RWPE1 (cell line): ENCODE results near the gene NPR3.
"Not testable (repeated sequence)": the region's sequence is repeated elsewhere in the genome, so short reads cannot be mapped to it uniquely, and the experiment has no call there.

Experiments used
- CTCF ChIA-PET: fragments of 350-600 bp; sonication (Branson Sonifier 250); formaldehyde crosslinking; extraction: SDS; loops from one replicate; lab custom pipeline; 2021; lab: Yijun Ruan, JAX
- POLR2A ChIA-PET: fragments of 400-600 bp; formaldehyde crosslinking; extraction: SDS; loops from one replicate; lab custom pipeline; 2020; ENCODE audit warnings: antibody characterized with exemption; ENCODE audit not compliant: low non-redundant PET; lab: Yijun Ruan, JAX
- DNase-seq: peaks from one replicate; pipeline ENCODE4 v3.0.0; 2012; ENCODE audit warnings: low spot score
- H3K27ac ChIP-seq: fragments of 450-650 bp; 2 replicates; pipeline ENCODE4 v1.5.1; 2017
- CTCF ChIP-seq: fragments of 450-650 bp; conservative IDR thresholded peaks from 2 replicates; pipeline ENCODE4 v1.5.1; 2017; ENCODE audit warnings: low read depth, mild to moderate bottlenecking

Gene NPR3

GRCh38 chr5:32802764-32803163 lies 91.6 kb downstream of the NPR3 start:
- TF ChIP-seq CTCF = no peak
- ChIA-PET POLR2A (no interaction called here), CTCF (no interaction called here)
- H3K27ac ChIP-seq = no peak overlapping the region
- no peak for DNase-seq

- TF ChIP-seq CTCF = no peak
- no peak for DNase-seq
- no peak overlapping the region for H3K27ac ChIP-seq
- POLR2A ChIA-PET = no interaction called here
- CTCF ChIA-PET = interaction anchor here (0.6 to 0.7 kb wide), 2 partner anchors 79 to 619 kb away, joined by 3 read pairs; no protein-coding TSS in a partner anchor
Observed at GRCh38 chr5:32803656-32804055, 92.5 kb downstream of the NPR3 start.

- CTCF ChIA-PET, DNase-seq, H3K27ac ChIP-seq: not testable (repeated sequence)
- POLR2A ChIA-PET = interaction anchor here (0.6 kb wide), 1 partner anchor 1275 kb away, joined by 4 read pairs; no protein-coding TSS in a partner anchor
Observed at GRCh38 chr5:32805462-32805861, 94.3 kb downstream of the NPR3 start.

- ChIA-PET CTCF (interaction anchor here (0.6 kb wide), 1 partner anchor 408 kb away, joined by 3 read pairs; no protein-coding TSS in a partner anchor), POLR2A (interaction anchor here (0.6 kb wide), 1 partner anchor 1276 kb away, joined by 4 read pairs; no protein-coding TSS in a partner anchor)
- DNase-seq = peak; percentile 69
- no peak for TF ChIP-seq CTCF
- H3K27ac ChIP-seq = no peak overlapping the region
Observed at GRCh38 chr5:32805971-32806638, 95.0 kb downstream of the NPR3 start.

GRCh38 chr5:32808783-32809182 lies 97.7 kb downstream of the NPR3 start:
- no peak for TF ChIP-seq CTCF
- ChIA-PET POLR2A (no interaction called here), CTCF (interaction anchor here (0.7 kb wide), 1 partner anchor 662 kb away, joined by 4 read pairs; no protein-coding TSS in a partner anchor)
- no peak for DNase-seq
- H3K27ac ChIP-seq = no peak overlapping the region

- no peak overlapping the region for H3K27ac ChIP-seq
- TF ChIP-seq CTCF = no peak
- no peak for DNase-seq
- ChIA-PET POLR2A (no interaction called here), CTCF (interaction anchor here (0.8 kb wide), 1 partner anchor 21 kb away, joined by 3 read pairs; no protein-coding TSS in a partner anchor)
Observed at GRCh38 chr5:32810804-32811203, 99.7 kb downstream of the NPR3 start.

GRCh38 chr5:32812399-32812798 lies 101.3 kb downstream of the NPR3 start:
- CTCF ChIA-PET = no interaction called here
- no peak for TF ChIP-seq CTCF
- POLR2A ChIA-PET = no interaction called here
- DNase-seq = no peak
- no peak overlapping the region for H3K27ac ChIP-seq
